BLaER1 treated with 17β-estradiol and CSF1 and Interleukin-3, amounts not matched to agents 10 nM and 100 nM (cell line): Measurements from ENCODE around the gene GHITM.

Experiments
- H3K27ac ChIP-seq, 11 experiments: shearing (Covaris generic); formaldehyde crosslinking; 2 replicates each; pipeline ENCODE4 v1.8.1; 2022
- H3K27me3 ChIP-seq, 11 experiments: shearing (Covaris generic); formaldehyde crosslinking; 2 replicates each; pipeline ENCODE4 v1.8.1; 2022
- H3K36me3 ChIP-seq, 11 experiments: shearing (Covaris generic); formaldehyde crosslinking; 2 replicates each; pipeline ENCODE4 v1.8.1; 2022
- H3K4me1 ChIP-seq, 10 experiments: shearing (Covaris generic); formaldehyde crosslinking; 2 replicates each; pipeline ENCODE4 v1.8.1; 2022
- H3K4me2 ChIP-seq, 11 experiments: shearing (Covaris generic); formaldehyde crosslinking; 2 replicates each; pipeline ENCODE4 v1.8.1; 2022
- H3K4me3 ChIP-seq, 10 experiments: shearing (Covaris generic); formaldehyde crosslinking; 2 replicates each; pipeline ENCODE4 v1.8.1; 2022
- H3K9ac ChIP-seq, 11 experiments: shearing (Covaris generic); formaldehyde crosslinking; 2 replicates each; pipeline ENCODE4 v1.8.1; 2022
- H3K9me3 ChIP-seq, 11 experiments: shearing (Covaris generic); formaldehyde crosslinking; replicated peaks in 1 of 11; 2 replicates each; pipeline ENCODE4 v1.8.1; 2022
- H4K20me1 ChIP-seq, 11 experiments: shearing (Covaris generic); formaldehyde crosslinking; 2 replicates each; pipeline ENCODE4 v1.8.1; 2022
- Cebpa-rat ChIP-seq, 11 experiments: shearing (Covaris generic); IDR thresholded peaks; 2 replicates each; pipeline ENCODE4 v1.8.1; 2022

GHITM gene

DNA sequence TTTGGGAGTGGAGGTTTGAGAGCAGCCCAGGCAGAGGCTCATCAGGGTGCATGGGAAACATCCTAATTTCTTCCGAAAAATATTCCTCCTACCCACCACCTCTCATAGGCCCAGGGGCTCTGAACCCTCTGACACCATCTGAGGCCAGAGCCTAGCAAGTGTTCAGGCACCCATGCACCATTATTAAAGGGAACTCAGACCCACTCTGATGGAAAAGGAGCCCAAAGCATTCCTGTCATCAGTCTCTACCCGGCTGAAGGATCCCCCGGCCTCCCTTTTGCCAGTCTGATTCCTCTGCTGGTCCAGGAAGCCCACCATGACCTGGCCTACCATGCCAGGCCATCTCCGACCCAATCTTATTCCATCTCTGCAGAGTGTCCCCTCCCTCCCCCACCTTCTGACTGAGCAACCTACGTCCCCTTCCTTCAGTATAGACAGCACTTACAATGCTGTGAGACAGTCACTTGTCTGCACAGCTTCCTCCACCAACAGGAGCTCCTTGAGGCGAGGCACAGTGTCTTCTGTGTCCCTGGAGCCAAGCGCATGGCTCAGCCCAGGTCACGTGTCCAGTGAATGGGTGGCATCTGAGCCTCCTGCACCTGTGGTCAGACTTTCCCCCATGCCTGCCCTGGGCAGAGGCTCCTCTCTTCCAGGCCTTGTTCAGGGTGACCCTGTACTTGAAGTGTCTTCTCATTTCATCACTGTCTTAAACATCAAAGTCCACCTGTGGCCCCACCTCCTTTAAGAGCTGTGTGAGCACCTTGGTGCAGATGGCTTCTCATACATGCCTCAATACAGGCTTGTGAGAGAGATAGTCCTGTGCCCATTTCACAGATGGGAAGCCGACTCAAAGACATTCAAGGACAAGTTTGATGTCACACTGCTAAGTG lies 33.4 kb downstream of the GHITM start:
- no peak for TF ChIP-seq Cebpa-rat (IDR thresholded peaks at IDR 0.05)
- Histone ChIP-seq H3K4me1 (peaks cover 12 to 33% (median 18%) of the 10 kb centered on the region in 10 experiments), H4K20me1 (no peaks in the 10 kb centered on the region), H3K27ac (peak overlapping the region in 10 of 11 experiments; percentile 30 to 77 (median 62); a peak in 16 of 22 replicates), H3K9ac (peak overlapping the region in 5 of 11 experiments; percentile 18 to 56 (median 45); a peak in 6 of 22 replicates), H3K4me3 (no peak overlapping the region), H3K4me2 (peak overlapping the region in 7 of 11 experiments; percentile 26 to 60 (median 38); a peak in 12 of 22 replicates), H3K9me3 (peaks cover under 1 to 11% (median 8%) of the 10 kb centered on the region in 11 experiments; a peak in 14 of 22 replicates), H3K36me3 (no peaks in the 10 kb centered on the region), H3K27me3 (no peaks in the 10 kb centered on the region)

DNA sequence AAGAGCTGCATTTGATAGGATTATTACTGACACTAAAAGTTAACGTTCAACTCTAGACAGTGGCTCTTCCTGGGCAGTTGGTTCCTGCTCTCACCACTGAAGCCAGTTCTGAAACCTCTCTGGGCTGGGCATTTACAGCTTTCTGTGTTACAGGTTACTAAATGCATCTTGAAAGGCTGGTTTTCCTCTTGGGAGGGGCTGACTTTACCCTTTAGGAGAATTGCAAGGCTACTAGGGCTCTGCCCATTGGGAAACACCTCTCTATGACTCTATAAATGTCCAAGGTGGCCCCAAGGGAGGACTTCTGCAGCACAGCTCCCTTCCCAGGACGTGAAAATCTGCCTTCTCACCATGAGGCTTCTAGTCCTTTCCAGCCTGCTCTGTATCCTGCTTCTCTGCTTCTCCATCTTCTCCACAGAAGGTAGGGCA lies 34.2 kb downstream of the GHITM start, which contains the start of gene GPR15LG:
GPR15LG (plus strand) TSS at position 301 of the 429 bp plus-strand sequence; CDS start at position 352, 51 bp downstream.
- H3K4me1 ChIP-seq: peaks cover 19 to 41% (median 26%) of the 10 kb centered on the region in 10 experiments
- no peaks in the 10 kb centered on the region for H3K36me3 ChIP-seq
- no peak within 1 kb of the TSS for H3K4me3 ChIP-seq
- H3K27ac ChIP-seq: peak within 1 kb of the TSS in 9 of 11 experiments; percentile 30 to 77 (median 64); a peak in 13 of 22 replicates
- H3K9me3 ChIP-seq: peaks cover 0 to 3% (median 0%) of the 10 kb centered on the region in 11 experiments; a peak in 5 of 22 replicates
- no peak for TF ChIP-seq Cebpa-rat (IDR thresholded peaks at IDR 0.05)
- no peaks in the 10 kb centered on the region for H3K27me3 ChIP-seq
- H3K9ac ChIP-seq: peak within 1 kb of the TSS in 4 of 11 experiments; percentile 14 to 56 (median 34); a peak in 3 of 22 replicates
- no peaks in the 10 kb centered on the region for H4K20me1 ChIP-seq
- H3K4me2 ChIP-seq: peak within 1 kb of the TSS in 6 of 11 experiments; percentile 28 to 60 (median 40); a peak in 10 of 22 replicates

GRCh38 chr10:84175436-84175835 lies 36.1 kb downstream of the GHITM start:
- Histone ChIP-seq H4K20me1 (no peaks in the 10 kb centered on the region), H3K4me3 (no peak overlapping the region), H3K36me3 (no peaks in the 10 kb centered on the region), H3K4me2 (no peak overlapping the region), H3K9me3 (peaks cover 0 to 3% (median 1%) of the 10 kb centered on the region in 11 experiments; a peak in 10 of 22 replicates), H3K4me1 (peaks cover 29 to 52% (median 37%) of the 10 kb centered on the region in 10 experiments), H3K27me3 (no peaks in the 10 kb centered on the region), H3K9ac (no peak overlapping the region), H3K27ac (no peak overlapping the region)
- no peak for TF ChIP-seq Cebpa-rat (IDR thresholded peaks at IDR 0.05)

- Histone ChIP-seq H3K27ac (no peak overlapping the region; a peak in 1 of 22 replicates), H3K27me3 (no peaks in the 10 kb centered on the region)
These were observed 37.0 kb downstream of the GHITM start for GRCh38 chr10:84176351-84176750.

DNA sequence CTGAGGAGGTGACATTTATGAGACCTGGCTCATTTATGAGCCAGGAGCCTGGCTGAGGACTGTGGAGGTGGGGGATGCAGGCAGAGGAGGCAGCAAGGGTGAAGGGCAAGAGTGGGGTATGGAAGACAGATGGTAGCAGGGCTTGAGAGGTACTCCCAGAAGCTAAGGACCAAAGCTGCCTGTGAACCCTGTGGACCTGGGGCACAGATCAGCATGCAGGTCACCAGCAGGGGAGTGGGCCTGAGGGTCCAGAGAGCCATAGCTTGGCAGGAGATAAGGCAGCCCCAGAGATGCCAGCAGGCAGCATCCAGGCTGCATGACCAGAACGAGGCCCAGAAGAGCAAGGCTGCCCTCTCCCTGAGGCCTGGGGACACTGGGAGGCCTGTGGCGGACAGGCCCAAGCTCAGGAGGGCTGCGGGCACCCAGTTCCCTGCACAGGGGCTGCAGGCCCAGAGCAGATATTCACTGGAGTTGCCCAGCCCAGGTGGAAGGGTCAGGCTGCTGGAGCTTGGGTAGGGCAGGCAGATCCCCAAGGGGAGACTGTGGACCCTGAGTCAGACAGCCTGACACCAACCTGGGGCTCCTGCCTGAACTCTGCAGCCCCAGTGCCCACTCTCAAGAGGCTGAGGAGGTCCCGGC lies 37.6 kb downstream of the GHITM start:
- H4K20me1 ChIP-seq: no peaks in the 10 kb centered on the region
- H3K27me3 ChIP-seq: no peaks in the 10 kb centered on the region
- peak overlapping the region; percentile 52 to 74 (median 62); a peak in 20 of 22 replicates for H3K4me2 ChIP-seq
- no peak for TF ChIP-seq Cebpa-rat (IDR thresholded peaks at IDR 0.05)
- peak overlapping the region in 8 of 11 experiments; percentile 44 to 62 (median 54); a peak in 16 of 22 replicates for H3K27ac ChIP-seq
- H3K36me3 ChIP-seq: no peaks in the 10 kb centered on the region
- peaks cover 8 to 18% (median 17%) of the 10 kb centered on the region in 11 experiments; a peak in 18 of 22 replicates for H3K9me3 ChIP-seq
- H3K4me1 ChIP-seq: peaks cover 23 to 45% (median 36%) of the 10 kb centered on the region in 10 experiments
- H3K4me3 ChIP-seq: no peak overlapping the region
- peak overlapping the region in 4 of 11 experiments; percentile 27 to 43 (median 32); a peak in 4 of 22 replicates for H3K9ac ChIP-seq

More at GRCh38 chr10:84176351-84176750, 37.0 kb downstream of the GHITM start:
- peaks cover 7 to 12% (median 11%) of the 10 kb centered on the region in 11 experiments; a peak in 18 of 22 replicates for H3K9me3 ChIP-seq
- H3K4me2 ChIP-seq: no peak overlapping the region
- no peaks in the 10 kb centered on the region for H3K36me3 ChIP-seq
- no peak overlapping the region for H3K9ac ChIP-seq
- peaks cover 29 to 51% (median 37%) of the 10 kb centered on the region in 10 experiments for H3K4me1 ChIP-seq
- H3K4me3 ChIP-seq: no peak overlapping the region
- H4K20me1 ChIP-seq: no peaks in the 10 kb centered on the region
- no peak for TF ChIP-seq Cebpa-rat (IDR thresholded peaks at IDR 0.05)

GRCh38 chr10:84177541-84178141 lies 38.3 kb downstream of the GHITM start:
- H4K20me1 ChIP-seq: no peaks in the 10 kb centered on the region
- H3K4me2 ChIP-seq: peak overlapping the region; percentile 52 to 74 (median 62)
- H3K27ac ChIP-seq: peak overlapping the region in 8 of 11 experiments; percentile 44 to 62 (median 54); a peak in 16 of 22 replicates
- H3K4me3 ChIP-seq: no peak overlapping the region
- no peak for TF ChIP-seq Cebpa-rat (IDR thresholded peaks at IDR 0.05)
- H3K36me3 ChIP-seq: no peaks in the 10 kb centered on the region
- H3K4me1 ChIP-seq: peaks cover 23 to 40% (median 29%) of the 10 kb centered on the region in 10 experiments
- no peaks in the 10 kb centered on the region for H3K27me3 ChIP-seq
- H3K9me3 ChIP-seq: peaks cover 8 to 24% (median 17%) of the 10 kb centered on the region in 11 experiments; a peak in 18 of 22 replicates
- peak overlapping the region in 6 of 11 experiments; percentile 27 to 49 (median 40); a peak in 7 of 22 replicates for H3K9ac ChIP-seq

DNA sequence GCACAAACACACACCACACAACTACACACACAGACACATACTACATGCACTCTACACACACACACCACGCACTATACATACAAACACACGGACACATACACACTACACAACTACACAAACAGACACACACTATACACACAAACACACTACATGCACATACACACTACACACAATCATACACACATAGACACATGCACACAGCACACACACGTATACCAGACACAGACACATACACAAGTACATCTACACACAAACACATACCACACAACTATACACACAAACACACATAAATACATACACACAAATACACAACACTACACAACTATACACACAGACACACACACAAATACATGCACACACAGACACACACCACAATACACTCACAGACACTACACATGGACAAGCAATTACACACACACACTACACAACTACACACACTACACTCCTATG lies 38.9 kb downstream of the GHITM start:
- H3K4me2 ChIP-seq: peak overlapping the region; percentile 52 to 74 (median 62)
- H3K36me3 ChIP-seq: no peaks in the 10 kb centered on the region
- no peak for TF ChIP-seq Cebpa-rat (IDR thresholded peaks at IDR 0.05)
- H4K20me1 ChIP-seq: no peaks in the 10 kb centered on the region
- no peak overlapping the region for H3K4me3 ChIP-seq
- H3K9ac ChIP-seq: peak overlapping the region in 1 of 11 experiments; percentile 37; a peak in 2 of 22 replicates
- no peaks in the 10 kb centered on the region for H3K27me3 ChIP-seq
- peak overlapping the region in 8 of 11 experiments; percentile 44 to 62 (median 54); a peak in 13 of 22 replicates for H3K27ac ChIP-seq
- H3K4me1 ChIP-seq: peaks cover 23 to 36% (median 28%) of the 10 kb centered on the region in 10 experiments
- H3K9me3 ChIP-seq: peaks cover 8 to 24% (median 17%) of the 10 kb centered on the region in 11 experiments; a peak in 18 of 22 replicates
